Measurements from ENCODE around the gene STAT5A.

DNA sequence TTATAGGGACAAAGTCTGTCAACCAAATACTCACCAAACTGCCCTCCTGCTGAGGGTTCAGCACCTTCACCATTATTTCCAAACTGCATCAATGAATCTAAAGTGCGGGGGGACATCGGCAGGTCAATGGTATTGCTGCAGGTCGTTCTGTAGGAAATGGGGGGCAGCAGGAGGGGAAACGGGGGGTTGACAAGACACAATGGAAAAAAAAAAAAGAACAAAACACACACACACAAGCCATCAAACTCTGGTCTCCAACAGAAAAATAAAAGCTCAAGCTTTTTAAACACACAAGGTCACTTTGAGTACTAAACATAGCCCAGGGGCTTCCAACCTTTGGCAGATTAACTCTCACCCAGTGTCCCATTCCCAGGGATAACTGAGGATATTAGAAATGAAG, 28.5 kb downstream of the STAT5A start:
- TF ChIP-seq, protein P1, sequence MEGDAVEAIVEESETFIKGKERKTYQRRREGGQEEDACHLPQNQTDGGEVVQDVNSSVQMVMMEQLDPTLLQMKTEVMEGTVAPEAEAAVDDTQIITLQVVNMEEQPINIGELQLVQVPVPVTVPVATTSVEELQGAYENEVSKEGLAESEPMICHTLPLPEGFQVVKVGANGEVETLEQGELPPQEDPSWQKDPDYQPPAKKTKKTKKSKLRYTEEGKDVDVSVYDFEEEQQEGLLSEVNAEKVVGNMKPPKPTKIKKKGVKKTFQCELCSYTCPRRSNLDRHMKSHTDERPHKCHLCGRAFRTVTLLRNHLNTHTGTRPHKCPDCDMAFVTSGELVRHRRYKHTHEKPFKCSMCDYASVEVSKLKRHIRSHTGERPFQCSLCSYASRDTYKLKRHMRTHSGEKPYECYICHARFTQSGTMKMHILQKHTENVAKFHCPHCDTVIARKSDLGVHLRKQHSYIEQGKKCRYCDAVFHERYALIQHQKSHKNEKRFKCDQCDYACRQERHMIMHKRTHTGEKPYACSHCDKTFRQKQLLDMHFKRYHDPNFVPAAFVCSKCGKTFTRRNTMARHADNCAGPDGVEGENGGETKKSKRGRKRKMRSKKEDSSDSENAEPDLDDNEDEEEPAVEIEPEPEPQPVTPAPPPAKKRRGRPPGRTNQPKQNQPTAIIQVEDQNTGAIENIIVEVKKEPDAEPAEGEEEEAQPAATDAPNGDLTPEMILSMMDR (IDR thresholded peaks at IDR 0.05; ENCODE audit: low read depth, low read length): no peak
- TF ChIP-seq POLR2A (IDR thresholded peaks at IDR 0.05; ENCODE audit: extremely low read depth, insufficient read length): no peak
- TF ChIP-seq, protein P2, sequence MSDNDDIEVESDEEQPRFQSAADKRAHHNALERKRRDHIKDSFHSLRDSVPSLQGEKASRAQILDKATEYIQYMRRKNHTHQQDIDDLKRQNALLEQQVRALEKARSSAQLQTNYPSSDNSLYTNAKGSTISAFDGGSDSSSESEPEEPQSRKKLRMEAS (IDR thresholded peaks at IDR 0.05; ENCODE audit: low read depth, low read length): no peak
- no peak for TF ChIP-seq MYC (IDR thresholded peaks at IDR 0.05; ENCODE audit: low read depth, low read length)

Data from NB4 (cell line).